ENCODE data around the gene AHI1. TPM values are rescaled to one million over a fixed set of nuclear protein-coding genes. Genes with fewer than 3 reads are reported as not detected.

Gene AHI1
- total and polyA plus RNA-seq, 12 donors = 4.1 to 19.8 (median 11.9) TPM

DNA sequence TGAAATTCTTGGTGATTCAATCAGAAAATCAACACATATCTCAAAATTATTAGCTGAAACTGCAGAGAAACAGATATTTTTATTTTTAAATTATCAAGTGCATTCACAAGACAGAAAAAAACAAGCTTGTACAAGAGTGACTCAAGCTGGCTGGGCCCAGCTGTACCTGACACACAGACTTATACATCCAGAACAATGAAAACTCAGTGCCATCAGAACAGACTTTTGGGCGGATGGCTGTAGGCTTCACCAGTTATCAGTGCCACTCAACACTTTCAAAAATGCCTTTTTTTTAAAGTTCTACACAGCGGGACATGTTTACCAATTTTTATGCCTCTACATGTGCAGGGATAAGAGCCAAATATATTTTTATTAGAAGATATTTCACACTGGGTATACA is 213.6 kb downstream of the AHI1 start:
- H3K36me3 ChIP-seq = peaks cover 0 to 31% (median 0%) of the 10 kb centered on the region in 9 donors
- intact Hi-C loops (cut with DNase I) = no loop called here
- WGBS, 2 donors = 88 to 90% methylated on average over 2 of the region's 2 CpGs
- TF ChIP-seq, protein P1, sequence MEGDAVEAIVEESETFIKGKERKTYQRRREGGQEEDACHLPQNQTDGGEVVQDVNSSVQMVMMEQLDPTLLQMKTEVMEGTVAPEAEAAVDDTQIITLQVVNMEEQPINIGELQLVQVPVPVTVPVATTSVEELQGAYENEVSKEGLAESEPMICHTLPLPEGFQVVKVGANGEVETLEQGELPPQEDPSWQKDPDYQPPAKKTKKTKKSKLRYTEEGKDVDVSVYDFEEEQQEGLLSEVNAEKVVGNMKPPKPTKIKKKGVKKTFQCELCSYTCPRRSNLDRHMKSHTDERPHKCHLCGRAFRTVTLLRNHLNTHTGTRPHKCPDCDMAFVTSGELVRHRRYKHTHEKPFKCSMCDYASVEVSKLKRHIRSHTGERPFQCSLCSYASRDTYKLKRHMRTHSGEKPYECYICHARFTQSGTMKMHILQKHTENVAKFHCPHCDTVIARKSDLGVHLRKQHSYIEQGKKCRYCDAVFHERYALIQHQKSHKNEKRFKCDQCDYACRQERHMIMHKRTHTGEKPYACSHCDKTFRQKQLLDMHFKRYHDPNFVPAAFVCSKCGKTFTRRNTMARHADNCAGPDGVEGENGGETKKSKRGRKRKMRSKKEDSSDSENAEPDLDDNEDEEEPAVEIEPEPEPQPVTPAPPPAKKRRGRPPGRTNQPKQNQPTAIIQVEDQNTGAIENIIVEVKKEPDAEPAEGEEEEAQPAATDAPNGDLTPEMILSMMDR (IDR thresholded peaks at IDR 0.05) = no peak
- DNase-seq (no peak), ATAC-seq (no peak)
- H3K9me3 ChIP-seq = peaks cover 0 to 3% (median 0%) of the 10 kb centered on the region in 11 donors
- H3K4me3 ChIP-seq = no peak overlapping the region
- no peaks in the 10 kb centered on the region for H3K27me3 ChIP-seq
- H3K27ac ChIP-seq = no peak overlapping the region
- H3K4me1 ChIP-seq = peaks cover 0 to 26% (median 0%) of the 10 kb centered on the region in 9 donors

DNA sequence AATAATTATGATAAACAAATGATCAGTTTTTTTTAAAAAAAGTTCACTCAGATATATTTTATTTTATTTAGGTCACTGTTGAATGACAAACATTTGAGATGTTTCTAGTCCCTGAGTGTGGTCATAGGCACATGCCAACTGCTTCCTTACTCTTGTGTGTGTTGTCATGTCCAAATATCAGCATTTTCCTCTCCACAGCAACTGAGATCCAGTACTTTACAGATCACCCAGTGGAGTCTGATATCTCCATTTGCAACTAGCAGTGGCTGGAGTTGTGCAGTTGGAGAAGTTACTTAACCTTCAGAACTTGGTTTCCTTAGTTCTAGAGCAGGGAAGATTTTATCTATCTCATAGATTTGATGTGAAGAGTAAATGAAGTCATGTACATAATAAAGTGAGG is 215.1 kb downstream of the AHI1 start:
- peaks cover 0 to 3% (median 0%) of the 10 kb centered on the region in 11 donors for H3K9me3 ChIP-seq
- H3K4me1 ChIP-seq = peaks cover 0 to 26% (median 0%) of the 10 kb centered on the region in 9 donors
- TF ChIP-seq, protein P1 (IDR thresholded peaks at IDR 0.05) = no peak
- intact Hi-C loops (cut with DNase I) = no loop called here
- H3K27me3 ChIP-seq = no peaks in the 10 kb centered on the region
- H3K36me3 ChIP-seq = peaks cover 0 to 20% (median 0%) of the 10 kb centered on the region in 9 donors
- H3K27ac ChIP-seq = no peak overlapping the region
- DNase-seq = no peak
- no peak for ATAC-seq
- no peak overlapping the region for H3K4me3 ChIP-seq

DNA sequence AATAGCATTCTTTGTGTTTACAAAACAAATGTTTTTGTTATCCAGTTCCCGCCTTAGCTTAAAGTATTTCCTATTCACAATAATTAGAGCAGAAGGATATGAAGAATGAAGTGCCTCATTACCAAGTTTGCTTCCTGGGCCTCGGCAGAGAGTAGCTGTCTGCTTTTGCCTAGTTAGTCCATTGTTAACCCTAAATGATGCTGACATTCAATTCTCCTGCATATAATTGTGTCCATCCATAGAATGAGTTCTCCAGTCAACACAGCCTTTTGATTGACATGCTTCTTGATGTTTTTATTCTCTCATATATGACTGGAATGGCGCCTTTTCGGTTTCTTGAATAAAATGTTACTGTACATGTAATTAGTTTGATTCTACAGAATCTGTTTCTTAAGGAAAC is 215.6 kb downstream of the AHI1 start:
- intact Hi-C loops (cut with DNase I) = no loop called here
- ATAC-seq (no peak), DNase-seq (no peak)
- 85 to 89% methylated on average over 4 of the region's 4 CpGs for WGBS, 2 donors
- Histone ChIP-seq H3K4me3 (no peak overlapping the region), H3K9me3 (peaks cover 0 to 3% (median 0%) of the 10 kb centered on the region in 11 donors), H3K4me1 (peaks cover 0 to 26% (median 0%) of the 10 kb centered on the region in 9 donors), H3K27me3 (no peaks in the 10 kb centered on the region), H3K36me3 (peaks cover 0 to 15% (median 0%) of the 10 kb centered on the region in 9 donors), H3K27ac (no peak overlapping the region)
- TF ChIP-seq, protein P1 (IDR thresholded peaks at IDR 0.05) = no peak

DNA sequence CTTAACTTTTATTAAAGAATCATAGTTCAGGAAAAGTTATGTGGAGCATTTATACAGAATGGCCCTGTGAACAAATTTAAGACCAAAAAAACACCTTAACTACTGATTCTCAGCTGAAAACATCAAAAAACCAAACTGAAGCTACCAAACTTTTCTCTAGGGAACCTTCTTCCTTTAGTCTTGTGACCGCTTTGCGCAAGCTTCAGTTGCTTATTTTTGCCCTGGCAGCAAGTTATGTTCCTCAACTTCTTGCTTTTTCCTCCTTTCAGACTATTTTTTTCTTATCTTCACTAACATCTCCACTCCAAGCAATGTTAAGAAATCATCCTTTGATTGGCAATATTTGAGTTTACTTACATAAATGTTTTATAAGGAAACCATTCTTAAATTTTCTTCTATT is 216.3 kb downstream of the AHI1 start:
- ATAC-seq (no peak), DNase-seq (no peak)
- 70 to 96% methylated on average over 2 of the region's 2 CpGs for WGBS, 2 donors
- peaks cover 0 to 9% (median 0%) of the 10 kb centered on the region in 9 donors for H3K36me3 ChIP-seq
- TF ChIP-seq, protein P1 (IDR thresholded peaks at IDR 0.05) = no peak
- H3K4me1 ChIP-seq = peaks cover 0 to 20% (median 0%) of the 10 kb centered on the region in 9 donors
- intact Hi-C loops (cut with DNase I) = no loop called here
- no peaks in the 10 kb centered on the region for H3K27me3 ChIP-seq
- peak overlapping the region in 1 of 10 donors; percentile 37 for H3K27ac ChIP-seq
- peaks cover 0 to 3% (median 0%) of the 10 kb centered on the region in 11 donors for H3K9me3 ChIP-seq
- H3K4me3 ChIP-seq = no peak overlapping the region
